ENCODE measurements around the gene NRG2. TPM values are rescaled to one million over a fixed set of nuclear protein-coding genes. Genes with fewer than 3 reads are reported as not detected.

Gene NRG2
- polyA plus RNA-seq, 1 experiment, result not detected

DNA sequence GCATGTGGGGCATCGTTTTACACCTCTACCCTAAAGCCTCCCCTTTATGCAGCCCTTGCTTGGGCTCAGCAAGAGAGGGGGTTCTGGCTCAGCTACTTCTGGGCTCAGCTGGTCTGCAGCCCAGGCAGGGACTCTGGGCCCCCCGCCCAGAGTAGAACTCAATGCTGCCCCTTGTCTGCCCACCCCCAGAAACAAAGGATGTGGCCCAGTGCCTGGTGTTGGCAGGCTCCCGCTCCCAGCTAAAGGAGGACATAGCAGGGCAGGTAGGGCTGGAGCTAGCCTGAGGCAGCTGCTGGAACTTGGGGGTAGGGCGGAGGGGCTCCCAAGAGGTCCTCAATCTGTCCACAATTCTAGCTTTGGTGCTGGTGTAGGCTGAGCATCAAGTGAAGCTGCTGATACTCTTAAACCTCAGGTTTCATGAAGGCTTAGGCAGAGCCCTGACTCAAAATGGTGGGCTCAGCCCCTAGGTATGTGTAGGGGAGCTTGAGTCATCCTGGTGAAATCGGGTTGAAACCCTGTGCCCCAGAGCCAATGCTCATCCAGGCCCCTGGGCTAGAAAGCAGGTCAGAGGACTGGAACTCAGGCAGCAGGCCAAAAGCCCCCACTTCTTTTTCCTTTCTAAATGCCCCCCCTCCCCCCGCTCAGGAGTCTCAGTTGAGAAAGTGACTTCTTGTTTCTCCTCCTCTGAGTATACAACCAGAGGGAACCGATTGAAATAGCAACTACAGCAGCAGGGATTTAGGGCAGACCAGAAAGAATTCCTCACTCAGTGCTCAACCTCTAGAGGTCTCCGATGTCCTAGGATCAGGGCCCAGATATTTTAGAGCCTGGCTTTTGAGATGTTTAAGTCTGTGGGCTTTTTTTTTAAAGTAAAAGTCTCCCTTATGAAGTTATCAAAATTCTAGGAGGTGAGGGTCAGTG, 236.1 kb downstream of the NRG2 start:
- H3K4me3 ChIP-seq (ENCODE audit: low read depth, low read length), result no peak overlapping the region
- DNase-seq (ENCODE audit: low read depth), result no peak
- TF ChIP-seq, protein P1, sequence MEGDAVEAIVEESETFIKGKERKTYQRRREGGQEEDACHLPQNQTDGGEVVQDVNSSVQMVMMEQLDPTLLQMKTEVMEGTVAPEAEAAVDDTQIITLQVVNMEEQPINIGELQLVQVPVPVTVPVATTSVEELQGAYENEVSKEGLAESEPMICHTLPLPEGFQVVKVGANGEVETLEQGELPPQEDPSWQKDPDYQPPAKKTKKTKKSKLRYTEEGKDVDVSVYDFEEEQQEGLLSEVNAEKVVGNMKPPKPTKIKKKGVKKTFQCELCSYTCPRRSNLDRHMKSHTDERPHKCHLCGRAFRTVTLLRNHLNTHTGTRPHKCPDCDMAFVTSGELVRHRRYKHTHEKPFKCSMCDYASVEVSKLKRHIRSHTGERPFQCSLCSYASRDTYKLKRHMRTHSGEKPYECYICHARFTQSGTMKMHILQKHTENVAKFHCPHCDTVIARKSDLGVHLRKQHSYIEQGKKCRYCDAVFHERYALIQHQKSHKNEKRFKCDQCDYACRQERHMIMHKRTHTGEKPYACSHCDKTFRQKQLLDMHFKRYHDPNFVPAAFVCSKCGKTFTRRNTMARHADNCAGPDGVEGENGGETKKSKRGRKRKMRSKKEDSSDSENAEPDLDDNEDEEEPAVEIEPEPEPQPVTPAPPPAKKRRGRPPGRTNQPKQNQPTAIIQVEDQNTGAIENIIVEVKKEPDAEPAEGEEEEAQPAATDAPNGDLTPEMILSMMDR (IDR thresholded peaks at IDR 0.05; ENCODE audit: insufficient read depth, low read depth, low read length), result no peak
- H3K27me3 ChIP-seq (ENCODE audit: control insufficient read depth, insufficient read depth, low read length), result peaks cover 5% of the 10 kb centered on the region; the same call in 1 of the 2 replicates
- no peaks in the 10 kb centered on the region for H3K36me3 ChIP-seq (ENCODE audit: control insufficient read depth, insufficient read depth, low read length)
- ChIA-PET CTCF (no interaction called here), POLR2A (no interaction called here)

GRCh38 chr5:139806111-139806510, 237.0 kb downstream of the NRG2 start:
- ChIA-PET CTCF (interaction anchor here (1.2 kb wide), 1 partner anchor 19 kb away, joined by 3 read pairs; no protein-coding TSS in a partner anchor), POLR2A (no interaction called here)
- Histone ChIP-seq H3K4me3 (ENCODE audit: low read depth, low read length) (no peak overlapping the region), H3K36me3 (ENCODE audit: control insufficient read depth, insufficient read depth, low read length) (no peaks in the 10 kb centered on the region), H3K27me3 (ENCODE audit: control insufficient read depth, insufficient read depth, low read length) (peaks cover 8% of the 10 kb centered on the region)
- no peak for DNase-seq (ENCODE audit: low read depth)
- TF ChIP-seq, protein P1 (IDR thresholded peaks at IDR 0.05; ENCODE audit: insufficient read depth, low read depth, low read length), result no peak

DNA sequence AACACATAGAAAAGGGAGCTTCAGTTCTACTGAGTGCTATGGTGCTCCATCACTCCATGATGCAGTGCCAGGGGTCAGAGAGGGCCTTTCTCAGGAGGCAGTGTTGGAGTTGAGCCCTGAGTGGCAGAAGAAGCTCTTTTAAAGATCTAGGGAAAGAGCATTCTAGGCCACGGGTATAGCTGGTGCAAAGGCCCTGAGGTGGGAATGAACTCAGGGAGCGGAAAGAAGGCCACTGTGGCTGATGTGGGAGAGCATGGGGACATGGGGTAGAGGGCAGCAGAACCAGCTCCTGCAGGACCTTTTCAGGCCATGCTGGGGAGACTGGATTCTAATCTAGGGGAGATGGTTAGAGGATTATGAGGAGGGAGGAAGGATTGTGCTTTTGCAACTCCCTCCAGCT, 237.6 kb downstream of the NRG2 start:
- POLR2A ChIA-PET, result no interaction called here
- CTCF ChIA-PET, result interaction anchor here (1.2 kb wide), 1 partner anchor 18 kb away, joined by 3 read pairs; no protein-coding TSS in a partner anchor
- TF ChIP-seq, protein P1 (IDR thresholded peaks at IDR 0.05; ENCODE audit: insufficient read depth, low read depth, low read length), result no peak
- no peak for DNase-seq (ENCODE audit: low read depth)
- Histone ChIP-seq H3K36me3 (ENCODE audit: control insufficient read depth, insufficient read depth, low read length) (no peaks in the 10 kb centered on the region), H3K4me3 (ENCODE audit: low read depth, low read length) (no peak overlapping the region), H3K27me3 (ENCODE audit: control insufficient read depth, insufficient read depth, low read length) (peaks cover 9% of the 10 kb centered on the region)

DNA sequence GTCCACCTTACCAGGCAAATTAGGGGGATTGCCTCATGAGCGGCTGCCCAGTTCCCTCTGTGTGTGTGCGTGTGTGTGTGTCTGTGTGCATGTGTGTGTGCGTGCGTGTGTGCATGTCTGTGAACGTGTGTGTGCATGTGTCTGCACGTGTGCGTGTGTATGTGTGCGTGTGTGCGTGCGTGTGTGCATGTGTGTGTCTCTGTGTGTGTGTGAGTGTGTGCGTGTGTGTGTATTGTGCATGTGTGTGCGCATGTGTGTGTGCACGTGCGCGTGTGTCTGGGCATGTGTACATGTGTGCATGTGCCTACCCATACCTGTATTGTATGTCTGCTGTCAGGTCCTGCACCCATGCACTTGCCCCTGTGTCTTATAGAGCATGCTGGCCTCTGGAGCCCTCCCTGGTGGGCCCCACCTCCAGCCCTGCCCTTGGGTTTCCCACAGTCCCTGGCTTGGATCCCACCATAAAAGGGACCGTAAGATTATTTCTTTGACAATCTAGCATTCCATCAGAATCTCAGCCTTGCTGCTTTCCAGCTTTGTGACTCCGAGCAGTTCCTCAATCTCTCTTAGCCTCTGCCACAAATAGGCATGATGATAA, 238.2 kb downstream of the NRG2 start:
- TF ChIP-seq, protein P1 (IDR thresholded peaks at IDR 0.05; ENCODE audit: insufficient read depth, low read depth, low read length), result no peak
- POLR2A ChIA-PET, result no interaction called here
- Histone ChIP-seq H3K36me3 (ENCODE audit: control insufficient read depth, insufficient read depth, low read length) (no peaks in the 10 kb centered on the region), H3K4me3 (ENCODE audit: low read depth, low read length) (no peak overlapping the region), H3K27me3 (ENCODE audit: control insufficient read depth, insufficient read depth, low read length) (peaks cover 9% of the 10 kb centered on the region)
- CTCF ChIA-PET, result interaction anchor here (1.2 kb wide), 1 partner anchor 18 kb away, joined by 3 read pairs; no protein-coding TSS in a partner anchor
- no peak for DNase-seq (ENCODE audit: low read depth)

- no peak for DNase-seq (ENCODE audit: low read depth)
- ChIA-PET POLR2A (no interaction called here), CTCF (interaction anchor here (2.6 kb wide), 1 partner anchor 16 kb away, joined by 15 read pairs; no protein-coding TSS in a partner anchor)
- TF ChIP-seq, protein P1 (IDR thresholded peaks at IDR 0.05; ENCODE audit: insufficient read depth, low read depth, low read length), result no peak
- H3K4me3 ChIP-seq (ENCODE audit: low read depth, low read length), result no peak overlapping the region
- H3K27me3 ChIP-seq (ENCODE audit: control insufficient read depth, insufficient read depth, low read length), result peaks cover 17% of the 10 kb centered on the region
- no peaks in the 10 kb centered on the region for H3K36me3 ChIP-seq (ENCODE audit: control insufficient read depth, insufficient read depth, low read length)
These were observed 239.1 kb downstream of the NRG2 start for GRCh38 chr5:139803978-139804377.

Data from BJ (cell line).